Parathyroid adenoma (tissue), 2 donors: ENCODE measurements around the gene ZNF24.

ENCODE experiments used
- H2AFZ ChIP-seq: fragments of 300-600 bp; sonication (generic); one replicate; pipeline ENCODE4 v1.7.0; 2017; ENCODE audit warnings: antibody characterized with exemption, mild to moderate bottlenecking
- H3K27ac ChIP-seq: fragments of 300-600 bp; sonication (generic); one replicate; pipeline ENCODE4 v1.7.0; 2017
- H3K27me3 ChIP-seq: fragments of 300-600 bp; sonication (generic); one replicate; pipeline ENCODE4 v1.7.0; 2017; ENCODE audit warnings: low read length; ENCODE audit not compliant: control insufficient read depth, insufficient read depth
- H3K36me3 ChIP-seq: fragments of 300-600 bp; sonication (generic); one replicate; pipeline ENCODE4 v1.7.0; 2017; ENCODE audit warnings: low read length; ENCODE audit not compliant: control insufficient read depth, insufficient read depth
- H3K4me1 ChIP-seq: fragments of 300-600 bp; sonication (generic); one replicate; pipeline ENCODE4 v1.7.0; 2017; ENCODE audit warnings: control low read depth
- H3K4me2 ChIP-seq: fragments of 300-600 bp; sonication (generic); one replicate; pipeline ENCODE4 v1.7.0; 2017; ENCODE audit warnings: low read length
- H3K4me3 ChIP-seq: fragments of 300-600 bp; sonication (generic); one replicate; pipeline ENCODE4 v1.7.0; 2017; ENCODE audit warnings: low read depth, low read length
- H3K79me2 ChIP-seq: fragments of 300-600 bp; sonication (generic); one replicate; pipeline ENCODE4 v1.7.0; 2017; ENCODE audit warnings: control low read depth
- H3K9ac ChIP-seq: fragments of 300-600 bp; sonication (generic); one replicate; pipeline ENCODE4 v1.7.0; 2017; ENCODE audit warnings: mild to moderate bottlenecking
- H3K9me3 ChIP-seq: fragments of 300-600 bp; sonication (generic); one replicate; pipeline ENCODE4 v1.7.0; 2017; ENCODE audit warnings: low read length; ENCODE audit not compliant: control insufficient read depth
- CTCF ChIP-seq: fragments of 300-600 bp; sonication (generic); IDR thresholded peaks from one replicate; pipeline ENCODE4 v1.7.0; 2017; ENCODE audit warnings: antibody characterized with exemption, mild to moderate bottlenecking
- donor health status: primary hyperparathyroidism.

ZNF24 gene

GRCh38 chr18:35362531-35362930 lies 18.3 kb upstream of the ZNF24 start:
- Histone ChIP-seq H3K4me1 (no peaks in the 10 kb centered on the region), H2AFZ (no peak overlapping the region), H3K79me2 (no peaks in the 10 kb centered on the region), H3K27ac (no peak overlapping the region), H3K4me3 (no peak overlapping the region), H3K9me3 (no peaks in the 10 kb centered on the region), H3K9ac (no peak overlapping the region), H3K27me3 (no peaks in the 10 kb centered on the region), H3K4me2 (no peak overlapping the region), H3K36me3 (no peaks in the 10 kb centered on the region)
- TF ChIP-seq CTCF = no peak

- Histone ChIP-seq H3K9me3 (no peaks in the 10 kb centered on the region), H3K36me3 (no peaks in the 10 kb centered on the region), H3K9ac (no peak overlapping the region), H3K27ac (no peak overlapping the region), H3K79me2 (no peaks in the 10 kb centered on the region), H2AFZ (peak overlapping the region; percentile 43), H3K4me3 (no peak overlapping the region), H3K4me1 (no peaks in the 10 kb centered on the region), H3K4me2 (no peak overlapping the region), H3K27me3 (no peaks in the 10 kb centered on the region)
- TF ChIP-seq CTCF = no peak
These were observed 17.5 kb upstream of the ZNF24 start for GRCh38 chr18:35361570-35362321.

- Histone ChIP-seq H3K27ac (no peak overlapping the region), H3K4me3 (peak overlapping the region; percentile 38), H3K27me3 (no peaks in the 10 kb centered on the region), H3K4me2 (peak overlapping the region; percentile 31), H3K79me2 (no peaks in the 10 kb centered on the region), H2AFZ (peak overlapping the region; percentile 63), H3K4me1 (peaks cover 5% of the 10 kb centered on the region), H3K9me3 (no peaks in the 10 kb centered on the region), H3K9ac (no peak overlapping the region), H3K36me3 (no peaks in the 10 kb centered on the region)
- TF ChIP-seq CTCF = peak; percentile 85
These were observed 11.0 kb upstream of the ZNF24 start for GRCh38 chr18:35355140-35355618.

GRCh38 chr18:35352778-35353177 lies 8.6 kb upstream of the ZNF24 start:
- H3K4me2 ChIP-seq = no peak overlapping the region
- no peaks in the 10 kb centered on the region for H3K27me3 ChIP-seq
- H3K4me1 ChIP-seq = peaks cover 5% of the 10 kb centered on the region
- no peak overlapping the region for H2AFZ ChIP-seq
- H3K79me2 ChIP-seq = no peaks in the 10 kb centered on the region
- H3K9ac ChIP-seq = no peak overlapping the region
- no peaks in the 10 kb centered on the region for H3K36me3 ChIP-seq
- H3K27ac ChIP-seq = no peak overlapping the region
- TF ChIP-seq CTCF = no peak
- no peak overlapping the region for H3K4me3 ChIP-seq
- no peaks in the 10 kb centered on the region for H3K9me3 ChIP-seq

- Histone ChIP-seq H3K4me3 (no peak overlapping the region), H3K4me1 (peaks cover 5% of the 10 kb centered on the region), H3K79me2 (no peaks in the 10 kb centered on the region), H3K36me3 (no peaks in the 10 kb centered on the region), H3K4me2 (no peak overlapping the region), H3K9me3 (no peaks in the 10 kb centered on the region), H3K27me3 (no peaks in the 10 kb centered on the region), H3K9ac (no peak overlapping the region), H2AFZ (no peak overlapping the region), H3K27ac (no peak overlapping the region)
- TF ChIP-seq CTCF = no peak
These were observed 8.1 kb upstream of the ZNF24 start for GRCh38 chr18:35352283-35352682.
